Loucy (cell line): Measurements from ENCODE around the gene MACROD2.

ENCODE experiments used
- H2AFZ ChIP-seq: fragments of 200-600 bp; sonication (generic); 2 replicates; pipeline ENCODE4 v1.6.0; 2016; ENCODE audit warnings: antibody characterized with exemption, mild to moderate bottlenecking, low read length, moderate library complexity
- H3F3A ChIP-seq: fragments of 200-600 bp; 2 replicates; pipeline ENCODE4 v1.6.0; 2016; ENCODE audit warnings: antibody characterized with exemption, low read depth, mild to moderate bottlenecking
- H3K27me3 ChIP-seq: fragments of 200-600 bp; sonication (generic); 2 replicates; pipeline ENCODE4 v1.6.1; 2014; ENCODE audit warnings: low read length, mild to moderate bottlenecking; ENCODE audit not compliant: insufficient read depth, poor library complexity, severe bottlenecking
- H3K36me3 ChIP-seq: fragments of 200-600 bp; sonication (generic); 2 replicates; pipeline ENCODE4 v1.6.1; 2016; ENCODE audit warnings: low read length; ENCODE audit not compliant: insufficient read depth
- H3K4me1 ChIP-seq: fragments of 200-600 bp; sonication (generic); 2 replicates; pipeline ENCODE4 v1.5.1; 2014; ENCODE audit warnings: low read length, mild to moderate bottlenecking; ENCODE audit not compliant: insufficient read depth, poor library complexity, severe bottlenecking
- H3K4me2 ChIP-seq: fragments of 200-600 bp; sonication (generic); 2 replicates; pipeline ENCODE4 v1.6.0; 2014; ENCODE audit warnings: antibody characterized with exemption, low read length, low read depth, mild to moderate bottlenecking; ENCODE audit not compliant: poor library complexity, severe bottlenecking
- H3K4me3 ChIP-seq: fragments of 200-600 bp; sonication (generic); 2 replicates; pipeline ENCODE4 v1.5.1; 2014; ENCODE audit warnings: low read length, mild to moderate bottlenecking, mixed read lengths; ENCODE audit not compliant: poor library complexity, severe bottlenecking
- H3K79me2 ChIP-seq: fragments of 200-600 bp; sonication (generic); 2 replicates; pipeline ENCODE4 v1.6.1; 2014; ENCODE audit warnings: low read length; ENCODE audit not compliant: insufficient read depth
- H3K9ac ChIP-seq: fragments of 200-600 bp; sonication (generic); 2 replicates; pipeline ENCODE4 v1.6.0; 2014; ENCODE audit warnings: mild to moderate bottlenecking, low read depth, low read length, moderate library complexity; ENCODE audit not compliant: poor library complexity, severe bottlenecking
- H3K9me2 ChIP-seq: fragments of 200-600 bp; sonication (generic); replicated peaks from 2 replicates; pipeline ENCODE4 v1.6.1; 2016; ENCODE audit warnings: low read depth, low read length, mixed read lengths
- H3K9me3 ChIP-seq: fragments of 200-600 bp; sonication (generic); 2 replicates; pipeline ENCODE4 v1.6.1; 2014; ENCODE audit warnings: mild to moderate bottlenecking, antibody characterized with exemption, low read length, low read depth; ENCODE audit not compliant: insufficient read depth
- H4K20me1 ChIP-seq: fragments of 200-600 bp; sonication (generic); 2 replicates; pipeline ENCODE4 v1.6.0; 2014; ENCODE audit warnings: antibody characterized with exemption, low read length, mild to moderate bottlenecking; ENCODE audit not compliant: insufficient read depth, poor library complexity, severe bottlenecking
- CTCF ChIP-seq: fragments of 200-600 bp; sonication (generic); conservative IDR thresholded peaks from 2 replicates; pipeline ENCODE4 v1.5.1; 2014; ENCODE audit warnings: mild to moderate bottlenecking, antibody characterized with exemption, low read length
- EZH2phosphoT487 ChIP-seq: fragments of 200-600 bp; IDR thresholded peaks from 2 replicates; pipeline ENCODE4 v1.6.1; 2018; ENCODE audit warnings: antibody characterized with exemption, mild to moderate bottlenecking, moderate library complexity, borderline replicate concordance

The MACROD2 gene

GRCh38 chr20:15928946-15929345 lies 1933.6 kb downstream of the MACROD2 start:
- H3K9me2 ChIP-seq: no peaks in the 10 kb centered on the region
- H3K4me3 ChIP-seq: no peak overlapping the region
- no peaks in the 10 kb centered on the region for H3K4me1 ChIP-seq
- no peaks in the 10 kb centered on the region for H3K79me2 ChIP-seq
- no peak for TF ChIP-seq EZH2phosphoT487
- no peak for TF ChIP-seq CTCF
- no peaks in the 10 kb centered on the region for H4K20me1 ChIP-seq
- H3F3A ChIP-seq: no peaks in the 10 kb centered on the region
- H3K36me3 ChIP-seq: no peaks in the 10 kb centered on the region
- H3K27me3 ChIP-seq: no peaks in the 10 kb centered on the region
- H3K9ac ChIP-seq: no peak overlapping the region
- H2AFZ ChIP-seq: no peak overlapping the region
- no peaks in the 10 kb centered on the region for H3K9me3 ChIP-seq
- no peak overlapping the region for H3K4me2 ChIP-seq

GRCh38 chr20:15930311-15931305 lies 1935.3 kb downstream of the MACROD2 start:
- no peaks in the 10 kb centered on the region for H3K36me3 ChIP-seq
- no peak overlapping the region for H3K4me2 ChIP-seq
- H3K4me1 ChIP-seq: no peaks in the 10 kb centered on the region
- no peak overlapping the region for H2AFZ ChIP-seq
- H3K79me2 ChIP-seq: no peaks in the 10 kb centered on the region
- no peaks in the 10 kb centered on the region for H3F3A ChIP-seq
- H3K4me3 ChIP-seq: no peak overlapping the region
- no peaks in the 10 kb centered on the region for H3K9me2 ChIP-seq
- no peaks in the 10 kb centered on the region for H4K20me1 ChIP-seq
- TF ChIP-seq CTCF (peak; percentile 43), EZH2phosphoT487 (no peak)
- H3K9me3 ChIP-seq: no peaks in the 10 kb centered on the region
- H3K9ac ChIP-seq: no peak overlapping the region
- no peaks in the 10 kb centered on the region for H3K27me3 ChIP-seq

GRCh38 chr20:15931897-15932296 lies 1936.6 kb downstream of the MACROD2 start:
- Histone ChIP-seq H3K4me2 (no peak overlapping the region), H3K9me2 (no peaks in the 10 kb centered on the region), H3K36me3 (no peaks in the 10 kb centered on the region), H3K4me1 (no peaks in the 10 kb centered on the region), H3K9ac (no peak overlapping the region), H2AFZ (no peak overlapping the region), H3F3A (no peaks in the 10 kb centered on the region), H3K79me2 (no peaks in the 10 kb centered on the region), H3K27me3 (no peaks in the 10 kb centered on the region), H3K4me3 (no peak overlapping the region), H4K20me1 (no peaks in the 10 kb centered on the region), H3K9me3 (no peaks in the 10 kb centered on the region)
- TF ChIP-seq CTCF: no peak
- no peak for TF ChIP-seq EZH2phosphoT487
